A549 treated with DMSO at 1 μM for 4 hours (cell line): Measurements from ENCODE around the gene IL1R1. TPM values are rescaled to one million over a fixed set of nuclear protein-coding genes. Genes with fewer than 3 reads are reported as not detected.

ENCODE experiments used
- total RNA-seq: library from RNA; stranded (reverse); fragments of 200-300 nt; extraction: Qiagen RNA extraction; gene quantifications from 5 replicates; pipeline ENCODE4 v1.2.3, GENCODE V29; 2022; ENCODE audit warnings: low read depth

IL1R1 gene
- total RNA-seq = 19.9 to 34.5 TPM (median 28.6 TPM) in 5 replicates

GRCh38 chr2:102141970-102142828, at the start of gene IL1R1:
TSS of gene IL1R1 (plus strand) at chr2:102142746. CDS start at chr2:102157725, 14,979 bp downstream.

GRCh38 chr2:102186791-102187495, 44.4 kb downstream of the IL1R1 start, which contains the start of gene IL1RL2:
TSS of gene IL1RL2 (plus strand) at chr2:102187023. CDS start at chr2:102187868, 845 bp downstream.

Other genes with a start within 250 kb of the IL1R1 start
- gene IL1R2, start 150.8 kb upstream of the IL1R1 start, total RNA-seq = 0.62 to 1.1 TPM (median 0.72 TPM) in 5 replicates
- not detected in 5 replicates for gene IL1RL2, start 44.3 kb downstream of the IL1R1 start, total RNA-seq
- gene IL1RL1, start 168.8 kb downstream of the IL1R1 start, total RNA-seq = 0.84 to 1.6 TPM (median 1.1 TPM) in 5 replicates
- 0.47 to 1.4 TPM (median 0.95 TPM) in 5 replicates for gene IL18R1, start 213.1 kb downstream of the IL1R1 start, total RNA-seq